ENCODE measurements around the gene ADNP. TPM values are rescaled to one million over a fixed set of nuclear protein-coding genes. Genes with fewer than 3 reads are reported as not detected.
A peak's percentile ranks its signal among the peaks of the same experiment; 100 is the strongest.

ADNP gene
- total and polyA plus RNA-seq, 2 of the 13 experiments (the other 11 are each of a cell fraction or from before 2014, with no cell fraction given) = 21.0 to 21.5 TPM

GRCh38 chr20:50957798-50958614, 26.8 kb upstream of the ADNP start, which contains the start of gene DPM1 (continued):
- TF ChIP-seq, protein P1, sequence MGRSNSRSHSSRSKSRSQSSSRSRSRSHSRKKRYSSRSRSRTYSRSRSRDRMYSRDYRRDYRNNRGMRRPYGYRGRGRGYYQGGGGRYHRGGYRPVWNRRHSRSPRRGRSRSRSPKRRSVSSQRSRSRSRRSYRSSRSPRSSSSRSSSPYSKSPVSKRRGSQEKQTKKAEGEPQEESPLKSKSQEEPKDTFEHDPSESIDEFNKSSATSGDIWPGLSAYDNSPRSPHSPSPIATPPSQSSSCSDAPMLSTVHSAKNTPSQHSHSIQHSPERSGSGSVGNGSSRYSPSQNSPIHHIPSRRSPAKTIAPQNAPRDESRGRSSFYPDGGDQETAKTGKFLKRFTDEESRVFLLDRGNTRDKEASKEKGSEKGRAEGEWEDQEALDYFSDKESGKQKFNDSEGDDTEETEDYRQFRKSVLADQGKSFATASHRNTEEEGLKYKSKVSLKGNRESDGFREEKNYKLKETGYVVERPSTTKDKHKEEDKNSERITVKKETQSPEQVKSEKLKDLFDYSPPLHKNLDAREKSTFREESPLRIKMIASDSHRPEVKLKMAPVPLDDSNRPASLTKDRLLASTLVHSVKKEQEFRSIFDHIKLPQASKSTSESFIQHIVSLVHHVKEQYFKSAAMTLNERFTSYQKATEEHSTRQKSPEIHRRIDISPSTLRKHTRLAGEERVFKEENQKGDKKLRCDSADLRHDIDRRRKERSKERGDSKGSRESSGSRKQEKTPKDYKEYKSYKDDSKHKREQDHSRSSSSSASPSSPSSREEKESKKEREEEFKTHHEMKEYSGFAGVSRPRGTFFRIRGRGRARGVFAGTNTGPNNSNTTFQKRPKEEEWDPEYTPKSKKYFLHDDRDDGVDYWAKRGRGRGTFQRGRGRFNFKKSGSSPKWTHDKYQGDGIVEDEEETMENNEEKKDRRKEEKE (IDR thresholded peaks at IDR 0.05) = no peak
- TF ChIP-seq MYPOP (CRISPR knock-in tag; IDR thresholded peaks at IDR 0.05) = peak; percentile 19; the same call in 1 of the 2 replicates
- TF ChIP-seq ZNF878 (CRISPR knock-in tag; IDR thresholded peaks at IDR 0.05) = no peak
- TF ChIP-seq TBX3 (IDR thresholded peaks at IDR 0.05; ENCODE audit: borderline replicate concordance) = no peak
- TF ChIP-seq, protein P2, sequence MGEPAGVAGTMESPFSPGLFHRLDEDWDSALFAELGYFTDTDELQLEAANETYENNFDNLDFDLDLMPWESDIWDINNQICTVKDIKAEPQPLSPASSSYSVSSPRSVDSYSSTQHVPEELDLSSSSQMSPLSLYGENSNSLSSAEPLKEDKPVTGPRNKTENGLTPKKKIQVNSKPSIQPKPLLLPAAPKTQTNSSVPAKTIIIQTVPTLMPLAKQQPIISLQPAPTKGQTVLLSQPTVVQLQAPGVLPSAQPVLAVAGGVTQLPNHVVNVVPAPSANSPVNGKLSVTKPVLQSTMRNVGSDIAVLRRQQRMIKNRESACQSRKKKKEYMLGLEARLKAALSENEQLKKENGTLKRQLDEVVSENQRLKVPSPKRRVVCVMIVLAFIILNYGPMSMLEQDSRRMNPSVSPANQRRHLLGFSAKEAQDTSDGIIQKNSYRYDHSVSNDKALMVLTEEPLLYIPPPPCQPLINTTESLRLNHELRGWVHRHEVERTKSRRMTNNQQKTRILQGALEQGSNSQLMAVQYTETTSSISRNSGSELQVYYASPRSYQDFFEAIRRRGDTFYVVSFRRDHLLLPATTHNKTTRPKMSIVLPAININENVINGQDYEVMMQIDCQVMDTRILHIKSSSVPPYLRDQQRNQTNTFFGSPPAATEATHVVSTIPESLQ (CRISPR knock-in tag; conservative IDR thresholded peaks at IDR 0.05) = no peak
- TF ChIP-seq FLYWCH1 (CRISPR knock-in tag; IDR thresholded peaks at IDR 0.05) = no peak
- TF ChIP-seq TBP (CRISPR knock-in tag; IDR thresholded peaks at IDR 0.05) = no peak
- TF ChIP-seq DPF2 (CRISPR knock-in tag; IDR thresholded peaks at IDR 0.05; ENCODE audit: borderline replicate concordance, low read depth) = no peak
- no peak for TF ChIP-seq ZNF343 (CRISPR knock-in tag; IDR thresholded peaks at IDR 0.05)
- TF ChIP-seq ZNF451 (CRISPR knock-in tag; IDR thresholded peaks at IDR 0.05) = no peak
- TF ChIP-seq FOSL1 (CRISPR knock-in tag; IDR thresholded peaks at IDR 0.05; ENCODE audit: borderline replicate concordance) = no peak
- peak; percentile 86 for TF ChIP-seq MIXL1 (CRISPR knock-in tag; IDR thresholded peaks at IDR 0.05)
- no peak for TF ChIP-seq ZKSCAN8 (CRISPR knock-in tag; IDR thresholded peaks at IDR 0.05; ENCODE audit: borderline replicate concordance)
- TF ChIP-seq ZNF292 (CRISPR knock-in tag; IDR thresholded peaks at IDR 0.05; ENCODE audit: borderline replicate concordance, low read depth) = peak; percentile 47; the same call in 1 of the 2 replicates
- TF ChIP-seq ZBTB49 (CRISPR knock-in tag; IDR thresholded peaks at IDR 0.05; ENCODE audit: borderline replicate concordance) = peak; percentile 75; the same call in 1 of the 2 replicates
- TF ChIP-seq ATRX (CRISPR knock-in tag; IDR thresholded peaks at IDR 0.05; ENCODE audit: borderline replicate concordance) = peak; percentile 65; the same call in 1 of the 2 replicates
- TF ChIP-seq ZNF558 (CRISPR knock-in tag; IDR thresholded peaks at IDR 0.05; ENCODE audit: borderline replicate concordance) = peak; percentile 91; the same call in 1 of the 2 replicates
- TF ChIP-seq MAX (IDR thresholded peaks at IDR 0.05) = peak; percentile 37
- TF ChIP-seq KAT7 (CRISPR knock-in tag; IDR thresholded peaks at IDR 0.05; ENCODE audit: borderline replicate concordance) = peak; percentile 81; the same call in 1 of the 2 replicates
- no peak for TF ChIP-seq LCORL (IDR thresholded peaks at IDR 0.05)
- peak; percentile 58; the same call in 1 of the 2 replicates for TF ChIP-seq LCORL (CRISPR knock-in tag; IDR thresholded peaks at IDR 0.05)

Data from HepG2 (cell line).